ENCODE measurements around the gene CD2AP.
"Not testable (repeated sequence)": the region's sequence is repeated elsewhere in the genome, so short reads cannot be mapped to it uniquely, and the experiment has no call there.

The CD2AP gene

DNA sequence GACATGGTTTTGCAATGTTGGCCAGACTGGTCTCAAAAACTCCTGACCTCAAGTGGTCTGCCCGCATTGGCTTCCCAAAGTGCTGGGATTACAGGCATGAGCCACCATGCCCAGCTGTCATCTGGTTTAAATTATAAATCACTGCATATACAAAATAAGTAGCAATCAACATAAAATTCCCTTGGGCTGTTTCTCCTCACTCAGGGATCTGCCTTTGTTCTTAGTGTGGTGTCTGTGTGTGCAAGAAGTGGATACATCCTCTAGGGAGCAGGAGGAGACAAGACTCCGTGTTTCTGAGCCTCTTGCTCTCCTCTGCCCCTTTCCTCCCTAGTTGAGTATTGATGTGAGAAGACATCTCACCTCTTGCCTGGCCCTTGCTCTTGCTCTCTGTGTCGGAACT is 155.6 kb downstream of the CD2AP start:
- no peak for DNase-seq (ENCODE audit: low read depth, low spot score)

DNA sequence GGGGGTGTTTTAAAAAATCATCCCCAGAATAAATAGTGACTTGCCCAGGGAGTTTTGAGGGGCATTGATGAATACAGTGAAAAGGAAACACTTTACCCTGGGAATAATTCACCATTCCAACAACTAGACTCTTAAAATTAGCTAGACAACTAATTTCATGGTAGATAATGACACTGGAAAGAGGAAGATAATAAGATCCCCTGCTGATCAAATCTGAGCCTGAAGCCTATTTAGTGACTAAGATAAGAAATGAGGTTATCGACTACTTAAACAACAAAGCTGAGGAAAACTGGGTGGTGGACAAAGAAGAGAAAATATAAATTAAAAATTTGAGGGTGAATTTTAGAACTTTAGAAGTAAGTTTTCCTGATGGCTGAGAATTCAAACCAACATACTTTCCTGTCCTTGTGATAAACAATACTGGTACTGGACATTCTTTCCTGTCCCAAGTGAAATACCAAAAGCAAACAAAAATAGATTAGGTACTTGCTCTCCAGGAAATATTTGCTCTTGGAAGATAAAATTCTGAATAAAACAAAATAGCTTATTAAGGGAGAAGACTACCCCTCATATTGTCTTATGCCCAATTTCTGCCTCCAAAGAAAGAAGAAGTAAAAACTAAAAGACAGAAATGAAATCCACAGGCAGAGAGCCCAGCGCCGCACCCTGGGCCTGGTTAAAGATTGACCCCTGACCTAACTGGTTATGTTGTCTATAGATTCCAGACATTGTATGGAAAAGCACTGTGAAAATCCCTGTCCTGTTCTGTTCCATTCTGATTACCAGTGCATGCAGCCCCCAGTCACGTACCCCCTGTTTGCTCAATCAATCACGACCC is 156.8 kb downstream of the CD2AP start:
- no peak for DNase-seq (ENCODE audit: low read depth, low spot score)

DNA sequence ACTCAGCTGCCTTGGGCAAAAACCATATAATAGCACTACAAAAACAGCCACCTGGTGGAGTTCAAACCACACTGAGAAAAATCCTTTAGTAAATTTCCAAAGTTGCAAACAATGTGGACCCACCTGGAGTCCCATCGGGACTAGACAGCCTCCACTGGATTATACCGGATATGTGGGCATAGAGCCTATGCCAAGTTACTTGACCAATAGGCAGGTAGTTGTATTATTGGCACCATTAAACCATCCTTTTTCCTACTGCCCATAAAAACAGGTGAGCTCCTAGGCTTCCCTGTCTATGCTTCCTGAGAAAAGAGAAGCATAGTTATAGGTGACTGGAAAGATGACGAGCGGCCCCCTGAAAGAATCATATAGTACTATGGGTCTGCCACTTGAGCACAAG is 169.1 kb downstream of the CD2AP start:
- no peak for DNase-seq (ENCODE audit: low read depth, low spot score)

DNA sequence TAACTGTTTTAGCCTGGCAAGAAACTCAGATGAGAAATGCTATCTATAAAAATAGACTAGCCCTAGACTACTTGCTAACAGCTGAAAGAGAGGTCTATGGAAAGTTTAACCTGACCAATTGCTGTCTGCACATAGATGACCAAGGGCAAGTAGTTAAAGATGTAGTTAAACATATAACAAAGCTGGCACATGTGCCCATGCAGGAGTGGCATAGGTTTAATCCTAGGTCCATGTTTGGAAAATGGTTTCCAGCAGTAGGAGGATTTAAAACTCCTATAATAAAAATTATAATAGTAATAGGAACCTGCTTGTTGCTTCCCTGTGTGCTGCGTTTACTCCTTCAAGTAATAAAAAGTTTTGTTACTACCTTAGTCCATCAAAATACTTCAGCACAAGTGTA is 169.6 kb downstream of the CD2AP start:
- DNase-seq (ENCODE audit: low read depth, low spot score) = no peak

DNA sequence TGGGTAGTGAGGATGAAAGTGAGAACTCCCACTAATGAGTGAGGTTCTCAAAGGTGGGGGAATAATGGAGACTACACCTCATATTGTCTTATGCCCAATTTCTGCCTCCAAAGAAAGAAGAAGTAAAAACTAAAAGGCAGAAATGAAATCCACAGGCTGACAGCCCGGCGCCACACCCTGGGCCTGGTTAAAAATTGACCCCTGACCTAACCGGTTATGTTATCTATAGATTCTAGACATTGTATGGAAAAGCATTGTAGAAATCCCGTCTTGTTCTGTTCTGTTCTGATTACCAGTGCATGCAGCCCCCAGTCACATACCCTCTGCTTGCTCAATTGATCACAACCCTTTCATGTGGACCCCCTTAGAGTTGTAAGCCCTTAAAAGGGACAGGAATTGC is 170.0 kb downstream of the CD2AP start:
- DNase-seq (ENCODE audit: low read depth, low spot score) = not testable (repeated sequence)

DNA sequence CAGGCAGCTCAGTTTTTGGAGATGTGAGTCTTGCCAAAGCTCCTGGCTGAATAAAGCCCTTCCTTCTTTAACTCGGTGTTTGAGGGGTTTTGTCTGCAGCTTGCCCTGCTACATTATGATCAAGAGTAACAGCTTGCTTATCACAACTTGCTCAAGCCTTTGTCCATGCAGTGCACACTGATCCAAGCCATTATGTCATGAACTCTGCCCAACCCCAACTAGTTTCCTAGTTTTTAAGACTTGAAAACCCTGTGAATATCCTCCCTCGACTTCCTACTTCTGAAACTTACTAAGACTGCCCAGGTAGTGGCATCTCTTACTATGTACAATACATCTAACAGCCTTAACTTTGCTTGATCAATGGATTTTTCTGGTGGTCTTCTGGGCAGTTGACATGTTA is 170.4 kb downstream of the CD2AP start:
- no peak for DNase-seq (ENCODE audit: low read depth, low spot score)

DNA sequence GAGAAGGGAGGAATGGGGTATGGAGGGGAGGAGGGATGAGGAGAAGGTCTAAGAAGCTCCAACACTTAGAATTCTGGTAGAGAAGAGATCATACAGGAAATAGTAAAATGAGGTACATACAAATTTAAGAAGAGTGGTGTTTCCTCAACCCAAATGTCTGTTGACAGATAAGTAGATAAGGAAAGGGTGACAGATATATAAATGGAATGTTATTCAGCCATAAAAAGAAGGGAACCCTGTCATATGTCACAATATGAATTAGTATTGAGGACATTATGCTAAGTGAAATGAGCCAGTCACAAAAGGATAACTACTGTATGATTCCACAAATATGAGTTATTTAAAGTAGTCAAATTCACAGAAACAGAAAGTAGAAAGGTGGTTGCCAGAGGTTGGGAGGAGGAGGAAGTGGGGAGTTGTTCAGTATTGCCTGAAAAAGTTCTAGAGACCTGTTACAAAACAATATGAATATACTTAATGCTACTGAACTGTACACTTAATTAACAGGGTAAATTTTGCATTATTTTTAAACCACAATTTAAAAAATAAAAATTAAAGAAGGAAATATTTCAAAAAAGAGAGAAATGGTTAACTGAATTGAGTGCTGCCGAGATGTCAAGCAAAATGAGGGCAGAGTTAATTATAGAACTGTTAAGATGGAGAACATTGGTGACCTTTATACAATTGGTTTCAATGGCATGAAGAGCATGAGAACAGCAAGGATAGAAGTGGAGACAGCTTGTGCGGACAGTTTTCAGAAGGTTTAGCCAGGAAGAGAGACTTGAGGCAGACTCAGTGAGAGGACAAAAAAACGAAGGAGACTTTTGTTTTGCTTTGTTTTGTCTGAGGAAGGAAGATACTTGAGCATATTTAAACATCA is 173.2 kb downstream of the CD2AP start:
- no peak for DNase-seq (ENCODE audit: low read depth, low spot score)

DNA sequence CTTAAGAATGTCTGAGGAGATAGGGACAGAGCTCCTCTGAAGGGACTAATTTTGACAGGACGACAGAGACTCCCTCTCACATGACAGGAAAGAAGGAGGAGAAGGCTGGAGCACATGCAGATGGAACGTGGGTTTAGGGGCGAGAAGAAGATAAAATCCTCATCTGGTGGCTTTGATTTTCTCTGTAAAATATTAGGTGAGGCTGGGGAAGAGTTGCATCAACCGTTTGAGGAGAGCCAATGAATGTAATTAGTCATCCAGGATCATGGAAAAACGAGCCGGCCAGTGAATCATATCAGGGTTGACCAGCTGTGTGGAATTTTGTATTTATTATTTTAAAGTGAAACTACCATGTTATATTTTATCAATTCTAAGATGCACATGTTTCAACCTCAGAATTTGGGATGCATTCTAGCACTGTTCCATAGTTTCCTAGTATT is 173.9 kb downstream of the CD2AP start:
- DNase-seq (ENCODE audit: low read depth, low spot score) = no peak

DNA sequence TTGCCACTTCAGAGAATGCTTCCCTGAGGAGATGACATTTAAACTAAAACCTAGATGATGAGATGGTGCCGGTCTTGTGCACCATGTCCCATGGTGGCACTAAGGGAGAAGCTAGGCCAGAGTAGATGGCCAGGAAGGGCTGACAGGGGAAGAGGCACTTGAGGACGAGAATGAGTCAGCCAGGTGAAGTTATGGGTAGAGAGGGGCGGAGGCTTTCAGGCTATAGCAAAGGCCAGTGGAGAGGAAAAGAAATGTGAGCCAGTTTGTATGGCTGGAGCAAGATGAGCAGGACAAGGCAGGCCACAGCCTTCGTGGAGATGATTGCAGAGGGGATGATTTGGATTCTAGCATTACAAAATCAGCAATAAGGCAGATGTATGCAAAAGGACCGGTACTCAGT is 176.1 kb downstream of the CD2AP start:
- no peak for DNase-seq (ENCODE audit: low read depth, low spot score)

DNA sequence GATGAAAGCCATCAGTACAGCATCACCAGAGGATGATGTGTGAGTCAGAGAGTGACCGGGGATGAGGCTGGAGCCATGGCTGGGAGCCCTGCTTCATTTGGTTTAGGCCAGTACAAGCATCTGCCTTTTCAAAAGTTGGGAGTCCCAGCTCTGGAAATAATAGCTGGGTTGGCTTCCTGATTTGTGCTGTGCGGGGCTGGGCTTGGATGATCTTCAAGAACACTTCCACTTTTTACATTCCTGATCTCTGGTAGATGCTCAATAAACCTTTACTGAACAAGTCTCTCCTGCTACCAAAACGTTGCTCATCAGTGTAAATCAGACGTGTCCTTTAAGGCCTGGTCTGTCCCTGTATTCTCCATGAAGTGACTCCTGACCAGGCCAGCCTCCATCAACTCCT is 176.7 kb downstream of the CD2AP start:
- DNase-seq (ENCODE audit: low read depth, low spot score) = no peak

DNA sequence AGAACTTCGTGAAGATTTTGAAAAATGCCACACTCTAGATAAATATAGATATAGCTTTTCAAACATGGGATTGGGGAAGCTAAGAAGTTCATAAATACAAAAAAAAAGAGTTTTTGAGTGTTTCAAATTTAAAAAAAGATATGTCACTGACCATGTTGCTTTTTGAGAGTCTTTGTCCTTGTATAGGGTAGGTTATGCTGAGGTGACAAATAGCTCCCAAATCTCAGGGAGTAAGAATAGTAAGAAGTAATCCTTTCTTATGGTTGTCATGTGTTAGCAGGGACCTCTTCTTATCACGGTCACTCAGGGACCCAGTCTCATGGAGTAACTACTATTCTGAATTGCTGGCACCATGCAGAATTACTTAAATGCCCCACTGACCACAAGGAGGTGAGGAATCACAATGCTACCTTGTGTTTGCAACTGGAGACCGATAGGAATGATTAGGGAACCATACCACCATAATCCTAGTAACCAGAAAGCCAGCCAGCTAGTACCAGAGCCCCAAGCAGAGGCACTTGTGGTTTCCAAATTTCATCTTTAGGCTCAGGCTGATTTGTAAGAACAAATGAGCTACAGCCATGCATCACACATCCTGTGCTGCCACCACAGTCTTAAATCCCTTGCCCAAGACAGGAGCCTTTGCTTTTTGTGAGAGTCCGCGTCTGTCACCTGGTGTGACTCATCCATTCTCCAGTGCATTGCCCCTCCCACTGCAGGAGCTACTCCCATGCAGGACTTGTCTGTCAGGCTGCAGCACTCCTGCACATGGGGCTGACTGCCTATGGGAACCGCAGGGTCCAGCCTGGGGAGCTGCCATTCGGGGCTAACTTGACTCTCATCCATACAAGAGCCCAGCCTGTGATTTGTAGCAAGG is 178.4 kb downstream of the CD2AP start:
- DNase-seq (ENCODE audit: low read depth, low spot score) = no peak

DNA sequence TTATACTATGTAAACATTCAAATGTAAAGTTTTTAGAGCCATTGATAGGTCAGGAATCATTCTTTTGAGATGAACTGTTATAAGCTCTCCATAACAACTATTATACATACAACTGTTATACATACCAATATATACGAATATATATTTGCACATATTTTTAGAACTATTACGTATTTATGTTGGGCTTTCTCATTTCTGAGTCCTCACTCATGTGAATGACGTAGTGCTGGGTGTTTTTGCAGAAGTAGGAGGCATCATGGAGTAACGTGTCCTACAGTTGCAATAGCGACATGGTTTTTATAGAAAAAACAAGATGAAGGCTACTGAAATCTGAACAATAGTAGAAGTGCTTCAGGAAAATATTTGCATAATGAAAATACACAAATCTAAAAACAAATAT is 184.4 kb downstream of the CD2AP start:
- DNase-seq (ENCODE audit: low read depth, low spot score) = no peak

DNA sequence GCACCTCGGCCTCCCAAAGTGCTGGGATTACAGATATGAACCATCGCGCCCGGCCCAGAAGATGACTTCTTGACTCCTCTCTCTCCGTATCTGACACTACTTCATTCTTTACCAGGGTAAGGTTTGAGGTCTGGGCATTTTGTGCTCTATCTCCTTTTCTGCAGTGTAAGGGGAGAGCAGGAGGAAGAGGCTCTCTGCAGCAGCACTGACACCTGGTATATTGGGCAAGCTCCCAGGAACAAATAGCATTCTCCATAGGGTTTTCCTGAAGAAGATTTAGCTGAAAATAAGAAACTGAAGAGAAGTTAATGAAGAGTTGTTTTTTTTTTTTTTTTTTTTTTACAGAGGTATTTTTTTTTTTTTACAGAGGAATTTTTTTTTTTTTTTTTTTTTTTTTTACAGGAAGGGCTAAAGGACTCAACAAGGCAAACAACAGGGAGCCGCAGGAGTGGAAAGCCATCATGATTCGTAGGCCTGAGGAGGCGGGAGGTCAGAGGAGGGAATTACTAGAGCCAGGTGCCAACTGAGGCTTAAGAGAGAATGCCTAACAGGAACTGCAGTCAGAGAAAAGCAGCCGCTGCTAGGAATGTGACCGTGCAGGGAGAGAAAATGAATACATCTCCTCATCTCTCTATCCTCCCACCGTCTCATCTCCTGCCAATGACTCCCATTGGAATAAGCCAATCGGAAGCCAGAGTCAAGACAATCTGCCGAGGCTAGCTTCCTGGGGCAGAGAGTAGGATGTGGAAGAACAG is 186.1 kb downstream of the CD2AP start:
- no peak for DNase-seq (ENCODE audit: low read depth, low spot score)

DNA sequence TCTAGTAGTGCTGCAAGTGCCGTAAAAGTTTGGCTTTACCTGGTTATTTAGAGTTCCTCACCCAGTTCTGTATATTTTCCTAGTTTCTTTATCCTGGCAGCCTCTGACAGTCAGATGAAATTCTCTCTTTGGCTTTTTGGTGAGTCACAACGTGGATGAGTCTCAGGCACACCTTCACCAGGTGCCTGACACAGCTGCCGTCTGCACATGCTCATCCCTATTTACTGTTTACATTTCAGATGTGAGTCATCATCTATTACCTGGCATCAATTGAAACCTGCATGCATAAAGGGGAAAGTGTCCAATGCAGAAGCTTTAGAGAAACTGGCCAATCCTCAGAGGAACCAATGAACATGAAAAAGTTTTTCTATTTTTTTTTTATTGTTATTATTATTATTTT is 187.5 kb downstream of the CD2AP start:
- DNase-seq (ENCODE audit: low read depth, low spot score) = no peak

DNA sequence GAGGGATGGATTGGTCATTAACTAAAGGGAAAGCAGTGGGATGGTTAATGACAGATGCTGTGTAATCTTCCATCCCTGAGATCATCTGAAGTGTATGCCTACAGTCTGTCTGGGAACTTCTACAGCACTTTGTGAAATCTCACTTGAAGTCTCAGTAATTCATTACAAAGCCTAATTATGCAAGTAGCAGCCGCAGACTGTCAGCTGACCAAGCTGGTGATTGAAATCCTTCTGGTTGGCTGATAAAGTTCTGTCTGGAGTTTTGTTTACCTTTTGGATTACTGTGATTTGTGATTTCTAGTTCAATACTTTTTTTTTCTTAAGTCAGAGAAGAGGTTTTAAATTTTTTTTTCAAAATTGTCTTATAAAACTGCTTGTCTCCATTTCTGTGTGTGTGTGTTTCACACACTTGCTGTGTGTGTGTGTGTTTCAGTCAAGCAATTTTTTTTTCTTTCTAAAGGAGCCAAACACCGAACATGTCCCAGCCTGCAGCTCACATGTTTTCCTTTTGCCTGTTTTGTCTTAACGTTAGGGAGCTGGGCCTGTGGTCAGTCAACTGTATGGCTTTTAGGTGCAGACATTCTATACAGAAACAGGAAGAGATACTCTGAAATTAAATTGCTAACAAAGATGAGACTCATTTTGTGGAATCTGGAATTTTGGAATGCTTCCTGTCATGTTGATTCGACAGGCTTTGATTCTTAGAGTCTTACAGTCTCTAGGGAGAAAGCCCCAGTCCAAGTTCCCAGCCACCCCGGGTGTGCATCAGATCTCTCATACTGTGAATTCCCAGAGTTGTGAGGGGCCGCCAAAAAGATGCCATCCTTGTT is 192.3 kb downstream of the CD2AP start:
- DNase-seq (ENCODE audit: low read depth, low spot score) = no peak

DNA sequence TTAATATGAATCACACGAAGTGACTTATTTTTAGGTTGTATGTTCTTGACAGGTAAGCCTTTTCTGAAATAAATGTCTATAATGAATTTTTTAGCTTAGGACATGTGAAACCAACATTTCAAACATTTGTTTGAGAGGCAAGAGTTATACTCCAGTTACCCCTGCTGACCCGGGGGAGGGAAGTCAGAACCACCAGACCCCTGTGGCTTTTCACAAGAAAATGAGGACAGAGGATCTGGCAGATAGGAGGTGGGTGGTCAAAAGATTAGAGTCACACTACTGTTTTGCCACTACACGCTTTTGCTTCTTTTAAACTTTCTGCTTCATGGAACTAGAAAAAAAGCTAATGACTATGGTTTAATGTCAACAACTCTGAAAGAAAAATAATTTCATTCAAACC is 193.3 kb downstream of the CD2AP start:
- DNase-seq (ENCODE audit: low read depth, low spot score) = no peak

DNA sequence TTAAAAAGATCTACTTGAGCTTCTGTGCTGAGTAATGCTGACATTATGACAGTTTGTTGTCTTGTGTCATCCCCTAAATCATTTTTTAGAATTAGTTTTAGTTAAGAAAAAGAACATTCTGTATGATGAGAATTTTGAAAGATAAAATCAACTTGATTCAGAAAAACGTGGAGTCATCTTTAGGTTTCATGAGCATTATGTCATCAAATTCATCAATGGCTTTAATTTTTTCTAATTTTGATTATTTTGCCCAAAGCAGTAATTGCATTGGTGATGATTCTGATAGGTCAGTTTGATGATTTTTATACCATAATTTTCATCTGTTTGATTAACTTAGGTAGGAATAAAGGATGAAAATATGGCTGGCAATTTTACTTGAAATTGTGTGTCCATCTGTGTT is 194.2 kb downstream of the CD2AP start:
- no peak for DNase-seq (ENCODE audit: low read depth, low spot score)

DNA sequence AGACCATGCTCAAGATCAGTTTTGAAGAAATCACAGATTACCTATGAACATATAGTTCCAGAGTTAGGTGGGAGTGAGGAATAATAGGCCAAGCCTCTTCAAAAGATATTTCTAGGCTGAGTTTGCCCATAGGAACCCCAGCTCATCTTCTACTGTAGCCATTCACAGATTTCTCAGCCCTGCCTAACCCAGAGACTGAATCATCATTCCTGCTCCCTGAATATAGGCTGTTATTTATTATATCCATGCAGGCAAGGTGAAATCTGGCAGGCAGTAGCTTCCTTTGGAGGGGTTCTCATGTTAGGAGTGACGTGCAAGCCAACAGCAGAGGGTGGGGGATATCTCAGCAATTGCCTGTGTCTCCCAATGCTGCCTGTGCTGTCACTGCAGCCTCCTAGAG is 195.2 kb downstream of the CD2AP start:
- no peak for DNase-seq (ENCODE audit: low read depth, low spot score)

DNA sequence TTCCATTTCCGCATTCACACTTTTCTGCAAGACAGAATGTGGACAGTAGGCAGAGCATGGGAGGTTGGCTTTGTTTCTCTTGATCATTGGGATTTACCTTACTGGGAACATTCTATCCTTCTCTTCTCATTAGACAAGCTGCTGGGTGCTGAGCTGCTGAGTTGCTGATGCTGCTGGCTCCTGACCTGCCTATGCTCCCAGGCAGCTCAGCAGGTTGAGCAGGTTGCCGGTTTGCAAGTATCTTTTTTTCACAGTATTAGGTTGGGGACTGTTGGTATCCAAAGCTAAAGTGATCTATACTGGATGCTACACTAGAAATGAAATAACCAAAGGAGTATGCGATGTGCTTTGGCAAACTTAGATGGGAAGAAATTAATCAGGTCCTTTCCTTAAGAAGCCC is 197.1 kb downstream of the CD2AP start:
- DNase-seq (ENCODE audit: low read depth, low spot score) = no peak

Measured in smooth muscle cell of the brain vasculature (primary cell).